OCI-LY1 (cell line): Measurements from ENCODE around the gene PTGFRN.

Source experiments
- H2AFZ ChIP-seq: fragments of 200-600 bp; sonication (generic), shearing (Covaris generic); 2 replicates; pipeline ENCODE4 v1.6.0; 2014; ENCODE audit warnings: antibody characterized with exemption, mild to moderate bottlenecking, low read length
- H3F3A ChIP-seq: fragments of 200-600 bp; sonication (generic), shearing (Covaris generic); 2 replicates; pipeline ENCODE4 v1.6.0; 2014; ENCODE audit warnings: mild to moderate bottlenecking, antibody characterized with exemption, low read length, moderate library complexity; ENCODE audit not compliant: insufficient read depth
- H3K27ac ChIP-seq: fragments of 200-600 bp; sonication (generic); 2 replicates; pipeline ENCODE4 v1.5.1; 2014; ENCODE audit warnings: low read length, mixed run types, mild to moderate bottlenecking, low read depth; ENCODE audit not compliant: poor library complexity, severe bottlenecking
- H3K27me3 ChIP-seq: fragments of 200-600 bp; sonication (generic); 2 replicates; pipeline ENCODE4 v1.6.0; 2014; ENCODE audit warnings: antibody characterized with exemption, mild to moderate bottlenecking, low read length, moderate library complexity; ENCODE audit not compliant: insufficient read depth
- H3K36me3 ChIP-seq: fragments of 200-600 bp; sonication (generic); 2 replicates; pipeline ENCODE4 v1.6.1; 2014; ENCODE audit warnings: mild to moderate bottlenecking, antibody characterized with exemption, low read length, moderate library complexity, mixed read lengths; ENCODE audit not compliant: insufficient read depth
- H3K4me1 ChIP-seq: fragments of 200-600 bp; sonication (generic); 2 replicates; pipeline ENCODE4 v1.5.1; 2014; ENCODE audit warnings: mild to moderate bottlenecking, low read length, moderate library complexity; ENCODE audit not compliant: insufficient read depth, severe bottlenecking
- H3K4me2 ChIP-seq: fragments of 200-600 bp; sonication (generic), shearing (Covaris generic); 2 replicates; pipeline ENCODE4 v1.6.1; 2014; ENCODE audit warnings: low read length
- H3K4me3 ChIP-seq: fragments of 200-600 bp; sonication (generic); 2 replicates; pipeline ENCODE4 v1.5.1; 2014; ENCODE audit warnings: low read length, low read depth, mild to moderate bottlenecking, mixed read lengths; ENCODE audit not compliant: poor library complexity, severe bottlenecking
- H3K79me2 ChIP-seq: fragments of 200-600 bp; shearing (Covaris generic); 2 replicates; pipeline ENCODE4 v1.6.1; 2016; ENCODE audit warnings: mixed run types, low read length, mixed read lengths; ENCODE audit not compliant: insufficient read depth
- H3K9ac ChIP-seq: fragments of 200-600 bp; sonication (generic), shearing (Covaris generic); 2 replicates; pipeline ENCODE4 v1.6.1; 2014; ENCODE audit warnings: mild to moderate bottlenecking, low read length, mixed read lengths
- H3K9me2 ChIP-seq: fragments of 200-600 bp; sonication (generic), shearing (Covaris generic); 2 replicates; pipeline ENCODE4 v1.6.1; 2014; ENCODE audit warnings: low read depth, mild to moderate bottlenecking, low read length, mixed read lengths
- H3K9me3 ChIP-seq: fragments of 200-600 bp; shearing (Covaris generic); 2 replicates; pipeline ENCODE4 v1.6.1; 2014; ENCODE audit warnings: low read length, mixed read lengths
- H4K20me1 ChIP-seq: fragments of 200-600 bp; sonication (generic), shearing (Covaris generic); 2 replicates; pipeline ENCODE4 v1.6.0; 2016; ENCODE audit warnings: mild to moderate bottlenecking, low read length; ENCODE audit not compliant: insufficient read depth
- EZH2 ChIP-seq: fragments of 200-600 bp; sonication (generic), shearing (Covaris generic); IDR thresholded peaks from 2 replicates; pipeline ENCODE4 v1.8.0; 2017; ENCODE audit warnings: borderline replicate concordance, mixed run types, mild to moderate bottlenecking, antibody characterized with exemption, low read length, moderate library complexity, mixed read lengths
- TF ChIP-seq, protein P1 (sequence below): fragments of 200-600 bp; sonication (generic), shearing (Covaris generic); IDR thresholded peaks from 2 replicates; pipeline ENCODE4 v1.5.1; 2017; ENCODE audit warnings: mild to moderate bottlenecking, antibody characterized with exemption, low read length, moderate library complexity, mixed read lengths

The PTGFRN gene

DNA sequence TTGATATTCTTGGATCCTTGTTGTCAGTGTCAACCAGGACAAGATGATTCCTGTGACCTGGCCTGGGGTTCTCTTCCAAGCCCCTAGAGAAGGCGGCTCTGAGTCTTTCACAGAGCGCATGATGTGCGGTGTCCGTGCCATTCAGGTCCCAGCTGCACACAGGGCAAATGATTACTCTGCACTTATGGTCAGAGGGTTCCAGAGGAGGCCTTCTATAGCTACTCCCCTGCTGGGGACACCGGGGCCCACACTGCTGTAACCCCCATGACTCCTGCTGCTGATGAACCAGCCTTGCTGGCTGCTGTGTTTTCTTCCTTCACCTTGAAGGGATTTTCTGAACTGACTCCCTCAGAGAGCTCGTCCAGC is 1.5 kb downstream of the PTGFRN start:
- Histone ChIP-seq H3K9me3 (no peaks in the 10 kb centered on the region), H3K4me3 (no peak overlapping the region), H3K27me3 (no peaks in the 10 kb centered on the region), H3K79me2 (no peaks in the 10 kb centered on the region), H3K4me1 (no peaks in the 10 kb centered on the region), H4K20me1 (no peaks in the 10 kb centered on the region), H3K9me2 (no peaks in the 10 kb centered on the region), H3K27ac (no peak overlapping the region), H2AFZ (no peak overlapping the region), H3K4me2 (no peak overlapping the region), H3F3A (no peaks in the 10 kb centered on the region), H3K9ac (no peak overlapping the region), H3K36me3 (no peaks in the 10 kb centered on the region)
- no peak for TF ChIP-seq EZH2
- TF ChIP-seq, protein P1, sequence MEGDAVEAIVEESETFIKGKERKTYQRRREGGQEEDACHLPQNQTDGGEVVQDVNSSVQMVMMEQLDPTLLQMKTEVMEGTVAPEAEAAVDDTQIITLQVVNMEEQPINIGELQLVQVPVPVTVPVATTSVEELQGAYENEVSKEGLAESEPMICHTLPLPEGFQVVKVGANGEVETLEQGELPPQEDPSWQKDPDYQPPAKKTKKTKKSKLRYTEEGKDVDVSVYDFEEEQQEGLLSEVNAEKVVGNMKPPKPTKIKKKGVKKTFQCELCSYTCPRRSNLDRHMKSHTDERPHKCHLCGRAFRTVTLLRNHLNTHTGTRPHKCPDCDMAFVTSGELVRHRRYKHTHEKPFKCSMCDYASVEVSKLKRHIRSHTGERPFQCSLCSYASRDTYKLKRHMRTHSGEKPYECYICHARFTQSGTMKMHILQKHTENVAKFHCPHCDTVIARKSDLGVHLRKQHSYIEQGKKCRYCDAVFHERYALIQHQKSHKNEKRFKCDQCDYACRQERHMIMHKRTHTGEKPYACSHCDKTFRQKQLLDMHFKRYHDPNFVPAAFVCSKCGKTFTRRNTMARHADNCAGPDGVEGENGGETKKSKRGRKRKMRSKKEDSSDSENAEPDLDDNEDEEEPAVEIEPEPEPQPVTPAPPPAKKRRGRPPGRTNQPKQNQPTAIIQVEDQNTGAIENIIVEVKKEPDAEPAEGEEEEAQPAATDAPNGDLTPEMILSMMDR = no peak

DNA sequence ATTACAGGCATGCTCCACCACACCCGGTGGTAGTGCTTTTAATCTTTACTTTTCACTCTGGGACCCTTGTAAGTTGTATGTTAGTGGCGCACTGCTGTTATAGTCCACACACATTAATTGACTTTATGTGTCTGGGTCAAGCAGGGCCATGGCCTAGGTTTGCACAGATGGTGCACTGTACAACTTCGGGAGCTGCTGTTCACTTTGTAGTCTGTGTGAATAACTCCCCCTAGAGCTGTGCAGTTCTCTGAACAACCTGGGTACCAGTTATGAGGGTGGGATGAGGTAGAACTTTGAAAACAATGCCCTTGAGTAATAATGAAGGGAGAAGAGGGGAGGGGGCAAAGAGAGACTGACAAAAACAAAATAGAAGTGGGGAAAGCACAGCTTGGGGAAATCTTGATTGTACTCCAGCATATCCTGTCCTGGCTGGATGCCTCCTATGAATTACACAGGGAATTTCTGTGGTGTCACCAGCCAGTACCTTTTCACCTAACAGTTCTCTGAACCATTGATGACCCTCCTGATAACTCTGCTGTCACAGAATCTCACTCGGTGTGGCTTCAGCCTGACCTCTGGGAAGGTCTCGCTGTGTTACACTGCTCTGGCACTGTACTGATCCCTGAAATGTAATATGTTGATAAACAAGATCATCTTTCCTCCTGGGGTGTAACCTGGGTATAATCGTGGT is 2.2 kb downstream of the PTGFRN start:
- Histone ChIP-seq H3K4me3 (no peak overlapping the region), H3K27me3 (0 out of 2 replicates have a peak, but pooled peaks cover 2% of the 10 kb centered on the region), H3K4me1 (no peaks in the 10 kb centered on the region), H3K36me3 (no peaks in the 10 kb centered on the region), H2AFZ (no peak overlapping the region), H3K9me2 (no peaks in the 10 kb centered on the region), H4K20me1 (no peaks in the 10 kb centered on the region), H3K4me2 (no peak overlapping the region), H3F3A (no peaks in the 10 kb centered on the region), H3K9ac (no peak overlapping the region), H3K9me3 (no peaks in the 10 kb centered on the region), H3K79me2 (no peaks in the 10 kb centered on the region), H3K27ac (no peak overlapping the region)
- TF ChIP-seq EZH2 = no peak
- TF ChIP-seq, protein P1 = no peak

DNA sequence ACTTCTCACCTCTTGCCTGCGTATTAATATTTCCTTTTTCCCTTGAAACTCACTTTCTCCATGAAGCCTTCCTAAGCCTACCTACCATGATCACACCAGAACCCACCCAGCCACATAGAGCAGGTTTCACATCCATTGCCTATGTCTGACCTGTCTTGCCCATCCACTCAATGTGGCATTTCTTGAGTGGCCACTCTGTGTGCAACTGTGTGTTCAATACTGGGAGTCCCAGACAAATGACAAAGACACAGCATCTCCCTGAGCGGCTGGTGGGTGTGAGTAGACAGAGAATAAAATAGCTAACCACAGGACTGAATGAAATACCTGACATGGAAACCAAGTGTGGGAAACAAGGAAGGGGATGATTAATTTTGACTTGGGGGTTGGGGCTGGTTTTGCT is 3.1 kb downstream of the PTGFRN start:
- no peak for TF ChIP-seq EZH2
- TF ChIP-seq, protein P1 = no peak
- Histone ChIP-seq H3K4me3 (no peak overlapping the region), H3K79me2 (no peaks in the 10 kb centered on the region), H2AFZ (no peak overlapping the region), H3K4me2 (no peak overlapping the region), H3K9me2 (no peaks in the 10 kb centered on the region), H3K27me3 (0 out of 2 replicates have a peak, but pooled peaks cover 3% of the 10 kb centered on the region), H3K9ac (no peak overlapping the region), H4K20me1 (no peaks in the 10 kb centered on the region), H3F3A (no peaks in the 10 kb centered on the region), H3K36me3 (no peaks in the 10 kb centered on the region), H3K9me3 (no peaks in the 10 kb centered on the region), H3K27ac (no peak overlapping the region), H3K4me1 (no peaks in the 10 kb centered on the region)
